ENCODE measurements around the gene ASPSCR1. TPM values are rescaled to one million over a fixed set of nuclear protein-coding genes. Genes with fewer than 3 reads are reported as not detected.
A peak's percentile ranks its signal among the peaks of the same experiment; 100 is the strongest.

ASPSCR1 gene
- total and polyA plus RNA-seq, 2 of the 13 experiments (the other 11 are each of a cell fraction or from before 2014, with no cell fraction given) = 274 to 314 TPM

GRCh38 chr17:81956607-81957589 is 20.5 kb upstream of the ASPSCR1 start (continued):
- TF ChIP-seq ZFY (CRISPR knock-in tag; IDR thresholded peaks at IDR 0.05) (no peak), KDM5B (CRISPR knock-in tag; IDR thresholded peaks at IDR 0.05; ENCODE audit: borderline replicate concordance) (peak; percentile 31; the same call in 1 of the 2 replicates), CENPX (CRISPR knock-in tag; IDR thresholded peaks at IDR 0.05) (no peak), ZBTB33 (CRISPR knock-in tag; IDR thresholded peaks at IDR 0.05) (peak; percentile 60; the same call in 1 of the 2 replicates), ZNF333 (CRISPR knock-in tag; IDR thresholded peaks at IDR 0.05; ENCODE audit: borderline replicate concordance) (no peak), NONO (IDR thresholded peaks at IDR 0.05) (no peak), NONO (CRISPR knock-in tag; conservative IDR thresholded peaks at IDR 0.05) (0 out of 2 replicates have a peak, but pooled peaks have one; percentile 30), ZNF780A (CRISPR knock-in tag; IDR thresholded peaks at IDR 0.05) (0 out of 2 replicates have a peak, but pooled peaks have one; percentile 59), ZFP1 (CRISPR knock-in tag; IDR thresholded peaks at IDR 0.05) (no peak), TSC22D2 (CRISPR knock-in tag; IDR thresholded peaks at IDR 0.05; ENCODE audit: borderline replicate concordance) (no peak), ZFP91 (CRISPR knock-in tag; IDR thresholded peaks at IDR 0.05; ENCODE audit: borderline replicate concordance) (peak; percentile 59; the same call in 1 of the 2 replicates), ZNF687 (CRISPR knock-in tag; IDR thresholded peaks at IDR 0.05) (peak; percentile 53), MTA1 (CRISPR knock-in tag; IDR thresholded peaks at IDR 0.05; ENCODE audit: borderline replicate concordance) (peak; percentile 53; the same call in 1 of the 2 replicates), ATF1 (CRISPR knock-in tag; IDR thresholded peaks at IDR 0.05) (no peak), PCBP2 (optimal IDR thresholded peaks at IDR 0.05; ENCODE audit: low read depth, low read length, poor library complexity, severe bottlenecking) (peak; percentile 25), ZBTB4 (CRISPR knock-in tag; IDR thresholded peaks at IDR 0.05; ENCODE audit: borderline replicate concordance) (no peak)
